NCI-H2107 treated with DMSO at 0.1 percent for 48 hours (cell line): ENCODE results near the gene ADGRL4.

Experiments used
- DNase-seq: peaks from one replicate; lab custom pipeline; 2025; ENCODE audit not compliant: unreplicated experiment; lab: John Stamatoyannopoulos, UW

ADGRL4 gene

DNA sequence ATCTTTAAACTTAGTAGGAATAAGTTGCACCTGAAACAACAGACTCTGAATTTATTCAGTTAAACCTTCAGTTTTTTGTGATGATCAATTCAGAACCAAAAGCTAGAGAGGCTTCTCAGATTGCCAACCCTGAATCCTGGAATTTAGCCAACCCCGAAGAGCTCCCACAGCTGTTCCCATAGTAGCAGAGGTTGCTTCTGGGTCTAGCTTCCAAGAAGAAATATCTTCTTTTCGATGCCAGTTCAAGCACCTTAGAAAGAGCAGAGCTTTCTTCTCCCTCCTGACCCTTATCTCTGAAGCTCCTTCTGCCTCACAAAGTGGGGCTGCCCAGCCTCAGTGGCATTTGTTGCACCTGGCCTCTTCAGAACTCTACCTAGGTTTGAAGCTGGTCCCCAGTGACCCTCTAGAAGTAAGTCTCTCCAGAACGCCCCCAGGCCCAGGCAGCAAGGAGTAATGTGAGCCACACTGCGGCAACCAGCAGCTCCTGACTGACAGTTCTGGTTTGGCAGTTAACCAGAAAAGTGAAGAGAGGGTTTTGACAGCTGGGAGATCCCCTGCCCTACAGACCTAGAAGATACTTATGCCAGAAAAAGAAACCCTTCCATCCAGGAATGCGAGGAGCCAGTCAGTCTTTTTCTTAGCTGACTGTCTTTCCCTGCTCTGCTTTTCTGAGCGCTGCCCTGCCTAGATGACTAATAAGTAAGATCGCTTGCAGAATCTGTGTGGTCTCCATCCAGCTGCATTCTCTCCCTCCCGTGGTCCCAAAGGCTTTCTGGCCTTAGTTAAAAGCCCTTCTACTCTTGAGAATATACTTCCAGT lies 165.9 kb downstream of the ADGRL4 start:
- peak; percentile 38 for DNase-seq
